Stomach smooth muscle (tissue), 2 donors: ENCODE measurements around the gene PCDHA7.
"Not testable (repeated sequence)": the region's sequence is repeated elsewhere in the genome, so short reads cannot be mapped to it uniquely, and the experiment has no call there.

Source experiments
- H3K27ac ChIP-seq: one replicate; pipeline ENCODE4 v1.7.0; 2013; ENCODE audit warnings: mild to moderate bottlenecking, low read length, inconsistent platforms
- H3K27me3 ChIP-seq, 2 donors: one replicate each; pipeline ENCODE4 v1.7.0; 2013; ENCODE audit warnings: low read length in 2 of 2; ENCODE audit not compliant: insufficient read depth in 2 of 2, control insufficient read depth in 1 of 2
- H3K36me3 ChIP-seq, 2 donors: one replicate each; pipeline ENCODE4 v1.7.0; 2013; ENCODE audit warnings: low read length in 2 of 2; ENCODE audit not compliant: control insufficient read depth in 2 of 2, insufficient read depth in 2 of 2
- H3K4me1 ChIP-seq: one replicate; pipeline ENCODE4 v1.7.0; 2013; ENCODE audit warnings: low read length; ENCODE audit not compliant: control insufficient read depth, insufficient read depth
- H3K4me3 ChIP-seq, 2 donors: one replicate each; pipeline ENCODE4 v1.7.0; 2013; ENCODE audit warnings: low read length in 2 of 2
- H3K9ac ChIP-seq, 2 donors: one replicate each; pipeline ENCODE4 v1.7.0; 2013; ENCODE audit warnings: low read length in 2 of 2, mild to moderate bottlenecking in 1 of 2
- H3K9me3 ChIP-seq, 2 donors: one replicate each; pipeline ENCODE4 v1.7.0; 2013; ENCODE audit warnings: low read length in 2 of 2; ENCODE audit not compliant: control insufficient read depth in 2 of 2
- donor health status: healthy.
- donor health status: Pancreatic carcinoma.

The PCDHA7 gene

DNA sequence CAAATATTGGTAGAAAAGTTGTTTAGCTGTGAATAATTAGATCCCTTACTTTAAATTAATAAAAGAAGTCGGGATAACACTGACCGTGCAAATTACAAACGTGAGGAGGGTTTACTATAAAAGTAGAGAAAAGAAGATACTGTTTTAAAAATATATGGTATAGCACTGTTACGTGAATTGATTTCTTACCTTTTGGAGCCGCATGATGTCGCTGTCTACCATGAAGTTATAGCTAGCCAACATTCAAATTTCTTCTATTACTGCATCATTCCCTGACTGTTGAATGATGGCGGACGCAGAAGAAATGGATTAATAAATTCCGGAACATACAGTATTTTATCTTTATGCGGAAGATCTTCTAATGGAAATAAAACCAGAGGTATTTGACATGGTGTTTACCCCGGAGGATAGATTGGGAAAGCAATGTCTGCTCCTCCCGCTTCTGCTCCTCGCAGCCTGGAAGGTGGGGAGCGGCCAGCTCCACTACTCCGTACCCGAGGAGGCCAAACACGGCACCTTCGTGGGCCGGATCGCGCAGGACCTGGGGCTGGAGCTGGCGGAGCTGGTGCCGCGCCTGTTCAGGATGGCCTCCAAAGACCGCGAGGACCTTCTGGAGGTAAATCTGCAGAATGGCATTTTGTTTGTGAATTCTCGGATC lies 6.2 kb upstream of the PCDHA7 start, which contains the start of gene PCDHA6:
TSS of gene PCDHA6 (plus strand) at position 257 of the 658 bp plus-strand sequence. CDS start at position 389, 132 bp downstream.
- H3K27me3 ChIP-seq: peaks cover 7 to 21% of the 10 kb centered on the region in 2 donors
- H3K4me3 ChIP-seq: no peak within 1 kb of the TSS
- H3K9ac ChIP-seq: no peak within 1 kb of the TSS
- H3K36me3 ChIP-seq: no peaks in the 10 kb centered on the region
- peaks cover 2 to 11% of the 10 kb centered on the region in 2 donors for H3K9me3 ChIP-seq
- no peaks in the 10 kb centered on the region for H3K4me1 ChIP-seq
- H3K27ac ChIP-seq: no peak within 1 kb of the TSS

GRCh38 chr5:140828362-140828737 lies 5.7 kb upstream of the PCDHA7 start:
- Histone ChIP-seq H3K27me3 (peaks cover 7 to 21% of the 10 kb centered on the region in 2 donors), H3K36me3 (no peaks in the 10 kb centered on the region), H3K4me3 (no peak overlapping the region)

DNA sequence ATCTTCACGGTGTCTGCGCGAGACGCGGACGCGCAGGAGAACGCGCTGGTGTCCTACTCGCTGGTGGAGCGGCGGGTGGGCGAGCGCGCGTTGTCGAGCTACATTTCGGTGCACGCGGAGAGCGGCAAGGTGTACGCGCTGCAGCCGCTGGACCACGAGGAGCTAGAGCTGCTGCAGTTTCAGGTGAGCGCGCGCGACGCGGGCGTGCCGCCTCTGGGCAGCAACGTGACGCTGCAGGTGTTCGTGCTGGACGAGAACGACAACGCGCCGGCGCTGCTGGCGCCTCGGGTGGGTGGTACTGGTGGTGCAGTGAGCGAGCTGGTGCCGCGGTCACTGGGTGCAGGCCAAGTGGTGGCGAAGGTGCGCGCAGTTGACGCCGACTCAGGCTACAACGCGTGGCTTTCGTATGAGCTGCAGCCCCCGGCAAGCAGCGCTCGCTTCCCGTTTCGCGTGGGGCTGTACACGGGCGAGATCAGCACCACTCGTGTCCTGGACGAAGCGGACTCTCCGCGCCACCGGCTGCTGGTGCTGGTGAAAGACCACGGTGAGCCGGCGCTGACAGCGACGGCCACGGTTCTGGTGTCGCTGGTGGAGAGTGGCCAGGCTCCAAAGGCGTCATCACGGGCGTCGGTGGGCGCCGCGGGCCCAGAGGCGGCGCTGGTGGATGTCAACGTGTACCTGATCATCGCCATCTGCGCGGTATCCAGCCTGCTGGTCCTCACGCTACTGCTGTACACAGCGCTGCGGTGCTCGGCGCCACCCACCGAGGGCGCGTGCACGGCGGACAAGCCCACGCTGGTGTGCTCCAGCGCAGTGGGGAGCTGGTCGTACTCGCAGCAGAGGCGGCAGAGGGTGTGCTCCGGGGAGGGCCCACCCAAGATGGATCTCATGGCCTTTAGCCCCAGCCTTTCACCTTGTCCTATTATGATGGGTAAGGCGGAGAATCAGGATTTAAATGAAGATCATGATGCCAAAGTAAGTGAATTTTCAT lies 4.3 kb upstream of the PCDHA7 start:
- H3K36me3 ChIP-seq, H3K4me3 ChIP-seq, H3K27ac ChIP-seq, H3K9me3 ChIP-seq, H3K4me1 ChIP-seq, H3K9ac ChIP-seq: not testable (repeated sequence)
- peaks cover 6 to 18% of the 10 kb centered on the region in 2 donors for H3K27me3 ChIP-seq

More at GRCh38 chr5:140828362-140828737, 5.7 kb upstream of the PCDHA7 start:
- no peak overlapping the region for H3K27ac ChIP-seq
- H3K9me3 ChIP-seq: peaks cover 2 to 8% of the 10 kb centered on the region in 2 donors
- H3K9ac ChIP-seq: no peak overlapping the region
- no peaks in the 10 kb centered on the region for H3K4me1 ChIP-seq

GRCh38 chr5:140834439-140835008 lies 455 bp downstream of the PCDHA7 start:
- not testable (repeated sequence) for H3K27ac ChIP-seq, H3K36me3 ChIP-seq, H3K9me3 ChIP-seq, H3K4me1 ChIP-seq, H3K9ac ChIP-seq
- peaks cover 11 to 16% of the 10 kb centered on the region in 2 donors for H3K27me3 ChIP-seq
- peak overlapping the region in 1 of 2 donors; percentile 44 for H3K4me3 ChIP-seq

DNA sequence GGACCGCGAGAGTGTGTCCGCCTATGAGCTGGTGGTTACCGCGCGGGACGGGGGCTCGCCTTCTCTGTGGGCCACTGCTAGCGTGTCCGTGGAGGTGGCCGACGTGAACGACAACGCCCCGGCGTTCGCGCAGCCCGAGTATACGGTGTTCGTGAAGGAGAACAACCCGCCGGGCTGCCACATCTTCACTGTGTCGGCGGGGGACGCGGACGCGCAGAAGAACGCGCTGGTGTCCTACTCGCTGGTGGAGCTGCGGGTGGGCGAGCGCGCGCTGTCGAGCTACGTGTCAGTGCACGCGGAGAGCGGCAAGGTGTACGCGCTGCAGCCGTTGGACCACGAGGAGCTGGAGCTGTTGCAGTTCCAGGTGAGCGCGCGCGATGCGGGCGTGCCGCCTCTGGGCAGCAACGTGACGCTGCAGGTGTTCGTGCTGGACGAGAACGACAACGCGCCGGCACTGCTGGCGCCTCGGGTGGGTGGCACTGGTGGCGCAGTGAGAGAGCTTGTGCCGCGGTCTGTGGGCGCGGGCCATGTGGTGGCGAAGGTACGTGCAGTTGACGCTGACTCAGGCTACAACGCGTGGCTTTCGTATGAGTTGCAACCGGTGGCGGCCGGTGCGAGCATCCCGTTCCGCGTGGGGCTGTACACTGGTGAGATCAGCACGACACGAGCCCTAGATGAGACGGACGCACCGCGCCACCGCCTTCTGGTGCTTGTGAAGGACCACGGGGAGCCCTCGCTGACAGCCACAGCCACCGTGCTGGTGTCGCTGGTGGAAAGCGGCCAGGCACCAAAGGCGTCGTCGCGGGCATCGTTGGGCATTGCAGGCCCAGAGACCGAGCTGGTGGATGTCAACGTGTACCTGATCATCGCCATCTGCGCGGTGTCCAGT lies 1.8 kb downstream of the PCDHA7 start:
- Histone ChIP-seq H3K4me3 (no peak overlapping the region), H3K4me1 (no peaks in the 10 kb centered on the region), H3K9ac (no peak overlapping the region), H3K36me3 (no peaks in the 10 kb centered on the region), H3K27me3 (peaks cover 11 to 13% of the 10 kb centered on the region in 2 donors), H3K27ac (no peak overlapping the region), H3K9me3 (peaks cover 0 to 9% of the 10 kb centered on the region in 2 donors)

DNA sequence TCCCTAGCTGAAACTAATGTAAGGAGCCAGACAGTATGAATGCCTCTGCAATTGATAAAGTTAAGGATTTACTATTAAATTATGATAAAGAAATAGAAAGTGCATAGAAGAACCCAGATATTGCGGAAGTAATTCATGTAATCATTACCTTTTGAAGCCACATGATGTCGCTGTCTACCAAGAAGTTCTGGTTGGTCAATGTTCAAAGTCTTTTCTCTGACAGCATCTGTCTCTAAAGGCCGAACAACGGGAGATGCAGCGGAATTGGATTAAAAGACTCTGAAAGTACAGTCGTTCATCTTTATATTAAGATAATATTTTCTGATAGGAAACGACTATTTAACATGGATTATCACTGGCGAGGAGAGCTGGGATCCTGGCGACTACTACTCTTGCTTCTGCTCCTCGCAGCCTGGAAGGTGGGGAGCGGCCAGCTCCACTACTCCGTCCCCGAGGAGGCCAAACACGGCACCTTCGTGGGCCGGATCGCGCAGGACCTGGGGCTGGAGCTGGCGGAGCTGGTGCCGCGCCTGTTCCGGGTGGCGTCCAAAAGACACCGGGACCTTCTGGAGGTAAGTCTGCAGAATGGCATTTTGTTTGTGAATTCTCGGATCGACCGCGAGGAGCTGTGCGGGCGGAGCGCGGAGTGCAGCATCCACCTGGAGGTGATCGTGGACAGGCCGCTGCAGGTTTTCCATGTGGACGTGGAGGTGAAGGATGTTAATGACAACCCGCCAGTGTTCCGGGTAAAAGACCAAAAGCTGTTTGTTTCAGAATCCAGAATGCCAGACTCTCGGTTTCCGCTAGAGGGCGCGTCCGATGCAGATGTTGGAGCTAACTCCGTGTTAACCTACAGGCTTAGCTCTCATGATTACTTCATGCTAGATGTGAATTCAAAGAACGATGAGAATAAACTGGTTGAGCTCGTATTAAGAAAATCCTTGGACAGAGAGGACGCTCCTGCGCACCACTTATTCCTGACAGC lies 7.2 kb downstream of the PCDHA7 start, which contains the start of gene PCDHA8:
TSS of gene PCDHA8 (plus strand) at position 210 of the 985 bp plus-strand sequence. CDS start at position 345, 135 bp downstream.
- no peaks in the 10 kb centered on the region for H3K4me1 ChIP-seq
- H3K9ac ChIP-seq: no peak within 1 kb of the TSS
- no peak within 1 kb of the TSS for H3K27ac ChIP-seq
- no peak within 1 kb of the TSS for H3K4me3 ChIP-seq
- peaks cover 0 to 16% of the 10 kb centered on the region in 2 donors for H3K9me3 ChIP-seq
- H3K36me3 ChIP-seq: no peaks in the 10 kb centered on the region
- peaks cover 0 to 2% of the 10 kb centered on the region in 2 donors for H3K27me3 ChIP-seq

DNA sequence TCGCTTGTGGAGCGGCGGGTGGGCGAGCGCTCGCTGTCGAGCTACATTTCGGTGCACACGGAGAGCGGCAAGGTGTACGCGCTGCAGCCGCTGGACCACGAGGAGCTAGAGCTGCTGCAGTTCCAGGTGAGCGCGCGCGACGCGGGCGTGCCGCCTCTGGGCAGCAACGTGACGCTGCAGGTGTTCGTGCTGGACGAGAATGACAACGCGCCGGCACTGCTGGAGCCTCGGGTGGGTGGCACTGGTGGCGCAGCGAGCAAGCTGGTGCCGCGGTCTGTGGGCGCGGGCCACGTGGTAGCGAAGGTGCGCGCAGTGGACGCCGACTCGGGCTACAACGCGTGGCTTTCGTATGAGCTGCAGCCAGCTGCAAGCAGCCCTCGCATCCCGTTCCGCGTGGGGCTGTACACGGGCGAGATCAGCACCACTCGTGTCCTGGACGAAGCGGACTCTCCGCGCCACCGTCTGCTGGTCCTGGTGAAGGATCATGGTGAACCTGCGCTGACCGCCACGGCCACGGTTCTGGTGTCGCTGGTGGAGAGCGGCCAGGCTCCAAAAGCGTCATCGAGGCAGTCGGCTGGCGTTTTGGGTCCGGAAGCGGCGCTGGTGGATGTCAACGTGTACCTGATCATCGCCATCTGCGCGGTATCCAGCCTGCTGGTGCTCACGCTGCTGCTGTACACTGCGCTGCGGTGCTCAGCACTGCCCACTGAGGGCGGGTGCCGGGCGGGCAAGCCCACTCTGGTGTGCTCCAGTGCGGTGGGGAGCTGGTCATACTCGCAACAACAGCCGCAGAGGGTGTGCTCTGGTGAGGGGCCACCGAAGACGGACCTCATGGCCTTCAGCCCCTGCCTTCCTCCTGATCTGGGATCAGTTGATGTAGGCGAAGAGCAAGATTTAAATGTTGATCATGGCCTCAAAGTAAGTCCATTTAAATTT lies 9.0 kb downstream of the PCDHA7 start:
- no peak overlapping the region for H3K9ac ChIP-seq

DNA sequence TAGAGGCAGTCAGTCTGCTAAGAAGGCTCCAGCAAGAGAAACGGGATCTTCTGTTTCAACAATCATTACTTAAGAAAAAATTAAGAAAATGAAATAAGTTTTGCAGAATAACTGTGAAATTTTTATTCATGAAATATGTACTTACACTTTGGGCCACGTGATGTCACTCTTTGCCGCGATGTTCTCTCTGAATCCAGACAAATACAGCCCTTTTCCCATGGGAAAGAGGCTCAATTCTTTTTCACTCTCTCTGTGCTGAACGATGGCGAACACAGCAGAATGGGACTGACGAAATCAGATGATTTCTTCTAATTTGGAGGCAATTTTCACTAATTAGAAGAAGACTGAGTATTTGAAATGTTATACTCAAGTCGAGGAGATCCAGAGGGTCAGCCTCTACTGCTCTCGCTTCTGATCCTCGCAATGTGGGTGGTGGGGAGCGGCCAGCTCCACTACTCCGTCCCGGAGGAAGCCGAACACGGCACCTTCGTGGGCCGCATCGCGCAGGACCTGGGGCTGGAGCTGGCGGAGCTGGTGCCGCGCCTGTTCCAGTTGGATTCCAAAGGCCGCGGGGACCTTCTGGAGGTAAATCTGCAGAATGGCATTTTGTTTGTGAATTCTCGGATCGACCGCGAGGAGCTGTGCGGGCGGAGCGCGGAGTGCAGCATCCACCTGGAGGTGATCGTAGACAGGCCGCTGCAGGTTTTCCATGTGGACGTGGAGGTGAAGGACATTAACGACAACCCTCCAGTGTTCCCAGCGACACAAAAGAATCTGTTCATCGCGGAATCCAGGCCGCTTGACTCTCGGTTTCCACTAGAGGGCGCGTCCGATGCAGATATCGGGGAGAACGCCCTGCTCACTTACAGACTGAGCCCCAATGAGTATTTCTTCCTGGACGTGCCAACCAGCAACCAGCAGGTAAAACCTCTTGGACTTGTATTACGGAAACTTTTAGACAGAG lies 14.4 kb downstream of the PCDHA7 start, which contains the start of gene PCDHA9:
TSS of gene PCDHA9 (plus strand) at position 244 of the 964 bp plus-strand sequence. CDS start at position 358, 114 bp downstream.
- H3K4me3 ChIP-seq, H3K36me3 ChIP-seq, H3K4me1 ChIP-seq, H3K27ac ChIP-seq, H3K9ac ChIP-seq: not testable (repeated sequence)
- Histone ChIP-seq H3K9me3 (peaks cover 0 to 11% of the 10 kb centered on the region in 2 donors), H3K27me3 (peaks cover 0 to 25% of the 10 kb centered on the region in 2 donors)

More for the DNA sequence above, 9.0 kb downstream of the PCDHA7 start:
- Histone ChIP-seq H3K27me3 (peaks cover 0 to 7% of the 10 kb centered on the region in 2 donors), H3K36me3 (no peaks in the 10 kb centered on the region), H3K4me1 (no peaks in the 10 kb centered on the region), H3K27ac (no peak overlapping the region), H3K4me3 (no peak overlapping the region), H3K9me3 (peaks cover 0 to 14% of the 10 kb centered on the region in 2 donors)
